ENCODE measurements around the gene UNC79. TPM values are rescaled to one million over a fixed set of nuclear protein-coding genes. Genes with fewer than 3 reads are reported as not detected.

The UNC79 gene
- total and polyA plus RNA-seq, 2 donors (not counting 3 experiments of a cell fraction or from before 2014, with no cell fraction given): not detected

- H3K4me2 ChIP-seq (ENCODE audit: insufficient read depth, low read length): no peak overlapping the region
- no TSS peak for BruUV-seq (replicated peaks)
- no peak overlapping the region for H3K9ac ChIP-seq (replicated peaks; ENCODE audit: extremely low read depth, insufficient read depth, low read length)
- peak; percentile 44 for FAIRE-seq
- peak; percentile 19 to 29 for TF ChIP-seq CTCF (IDR thresholded peaks at IDR 0.05; ENCODE audit: extremely low read depth in 1 of 2, insufficient read depth in 1 of 2, low read depth in 1 of 2, low read length in 2 of 2)
- TF ChIP-seq JUN (IDR thresholded peaks at IDR 0.05; ENCODE audit: borderline replicate concordance, insufficient read depth, insufficient read length, low read depth): no peak
- no peak for TF ChIP-seq POLR2A (IDR thresholded peaks at IDR 0.05; ENCODE audit: low read depth, low read length)
- no peaks in the 10 kb centered on the region for H3K9me3 ChIP-seq (replicated peaks; ENCODE audit: control insufficient read depth, insufficient read depth, low read length)
- no peaks in the 10 kb centered on the region for H3K79me2 ChIP-seq (ENCODE audit: control insufficient read depth, insufficient read depth, low read length)
- intact Hi-C loops (cut with micrococcal nuclease): loop anchor here (1.0 to 10.0 kb wide), 4 partner anchors 238 to 480 kb away; no protein-coding TSS in a partner anchor
- no peak overlapping the region for H3K27ac ChIP-seq (ENCODE audit: insufficient read depth, low read depth, low read length)
- no peaks in the 10 kb centered on the region for H3K36me3 ChIP-seq (ENCODE audit: control insufficient read depth in 2 of 2, extremely low read depth in 1 of 2, insufficient read depth in 2 of 2, low read length in 2 of 2)
- ChIA-PET CTCF (interaction anchor here (0.7 to 1.9 kb wide), 3 partner anchors 10 to 481 kb away, joined by 3 to 9 read pairs (median 4); no protein-coding TSS in a partner anchor), POLR2A (no interaction called here)
- H3K9me1 ChIP-seq (replicated peaks; ENCODE audit: control insufficient read depth, extremely low read depth, insufficient read depth, low read length): no peaks in the 10 kb centered on the region
- dilution Hi-C loops (cut with MboI; ENCODE audit: extremely low pct_ligation_motif_present, low sequenced_read_pairs): no loop called here
- H3K4me3 ChIP-seq (replicated peaks in 1 of 3; ENCODE audit: insufficient read depth in 1 of 3, low read depth in 1 of 3, low read length in 3 of 3): no peak overlapping the region
- no peaks in the 10 kb centered on the region for H4K20me1 ChIP-seq (replicated peaks; ENCODE audit: control insufficient read depth, extremely low read depth, insufficient read depth, low read length)
- H3K4me1 ChIP-seq (ENCODE audit: control insufficient read depth, extremely low read depth, insufficient read depth, low read length): no peaks in the 10 kb centered on the region
- DNase-seq (ENCODE audit: low read depth, low spot score): peak; percentile 22
- H2AFZ ChIP-seq (ENCODE audit: low read depth, low read length): no peak overlapping the region
- no peaks in the 10 kb centered on the region for H3K27me3 ChIP-seq (ENCODE audit: control insufficient read depth in 2 of 2, insufficient read depth in 2 of 2, low read length in 2 of 2)
These were observed 224.5 kb downstream of the UNC79 start for GRCh38 chr14:93655078-93655750.

- dilution Hi-C loops (cut with MboI; ENCODE audit: extremely low pct_ligation_motif_present, low sequenced_read_pairs) (no loop called here), intact Hi-C loops (cut with micrococcal nuclease) (loop anchor here (10.0 kb wide), 2 partner anchors 347 to 477 kb away; no protein-coding TSS in a partner anchor)
- FAIRE-seq (no peak), DNase-seq (ENCODE audit: low read depth, low spot score) (no peak)
- Histone ChIP-seq H2AFZ (ENCODE audit: low read depth, low read length) (no peak overlapping the region), H3K36me3 (ENCODE audit: control insufficient read depth in 2 of 2, extremely low read depth in 1 of 2, insufficient read depth in 2 of 2, low read length in 2 of 2) (no peaks in the 10 kb centered on the region), H3K27me3 (ENCODE audit: control insufficient read depth in 2 of 2, insufficient read depth in 2 of 2, low read length in 2 of 2) (no peaks in the 10 kb centered on the region), H3K4me3 (replicated peaks in 1 of 3; ENCODE audit: insufficient read depth in 1 of 3, low read depth in 1 of 3, low read length in 3 of 3) (no peak overlapping the region), H3K9me1 (replicated peaks; ENCODE audit: control insufficient read depth, extremely low read depth, insufficient read depth, low read length) (no peaks in the 10 kb centered on the region), H3K9ac (replicated peaks; ENCODE audit: extremely low read depth, insufficient read depth, low read length) (no peak overlapping the region), H3K79me2 (ENCODE audit: control insufficient read depth, insufficient read depth, low read length) (no peaks in the 10 kb centered on the region), H3K4me1 (ENCODE audit: control insufficient read depth, extremely low read depth, insufficient read depth, low read length) (no peaks in the 10 kb centered on the region), H4K20me1 (replicated peaks; ENCODE audit: control insufficient read depth, extremely low read depth, insufficient read depth, low read length) (no peaks in the 10 kb centered on the region), H3K4me2 (ENCODE audit: insufficient read depth, low read length) (no peak overlapping the region), H3K9me3 (replicated peaks; ENCODE audit: control insufficient read depth, insufficient read depth, low read length) (no peaks in the 10 kb centered on the region), H3K27ac (ENCODE audit: insufficient read depth, low read depth, low read length) (no peak overlapping the region)
- CTCF ChIA-PET: interaction anchor here (0.9 kb wide), 1 partner anchor 278 kb away, joined by 3 read pairs; no protein-coding TSS in a partner anchor
- POLR2A ChIA-PET: no interaction called here
- TF ChIP-seq POLR2AphosphoS5 (IDR thresholded peaks at IDR 0.05; ENCODE audit: insufficient read depth, low read depth, low read length) (no peak), MYC (IDR thresholded peaks at IDR 0.05; ENCODE audit: low read depth, low read length) (no peak), MAX (IDR thresholded peaks at IDR 0.05; ENCODE audit: insufficient read depth, insufficient read length) (no peak), EZH2 (IDR thresholded peaks at IDR 0.05; ENCODE audit: borderline replicate concordance, low read depth, low read length, severe bottlenecking) (no peak), JUN (IDR thresholded peaks at IDR 0.05; ENCODE audit: borderline replicate concordance, insufficient read depth, insufficient read length, low read depth) (no peak), POLR2A (IDR thresholded peaks at IDR 0.05; ENCODE audit: low read depth, low read length) (no peak), GATA2 (IDR thresholded peaks at IDR 0.05; ENCODE audit: insufficient read depth, insufficient read length, low read depth, low read length) (no peak), CTCF (IDR thresholded peaks at IDR 0.05; ENCODE audit: extremely low read depth in 1 of 2, insufficient read depth in 1 of 2, low read depth in 1 of 2, low read length in 2 of 2) (no peak), FOS (IDR thresholded peaks at IDR 0.05; ENCODE audit: borderline replicate concordance, insufficient read depth, low read length) (no peak)
- BruUV-seq (replicated peaks): no TSS peak
These were observed 227.1 kb downstream of the UNC79 start for GRCh38 chr14:93657875-93658274.

All from endothelial cell of umbilical vein (primary cell).